ENCODE results near the gene XPO5. TPM values are rescaled to one million over a fixed set of nuclear protein-coding genes. Genes with fewer than 3 reads are reported as not detected.

Gene XPO5
- total and polyA plus RNA-seq, 2 of the 4 experiments (the other 2 are of a cell fraction) = 29.0 to 30.1 TPM

GRCh38 chr6:43499028-43499815 is 76.6 kb downstream of the XPO5 start:
- Histone ChIP-seq H3K9me3 (ENCODE audit: control insufficient read depth, insufficient read depth, low read length) (no peaks in the 10 kb centered on the region), H2BK5ac (ENCODE audit: low read depth, low read length, poor library complexity, severe bottlenecking) (no peak overlapping the region), H2BK20ac (ENCODE audit: low read depth, low read length) (no peak overlapping the region), H3K9ac (ENCODE audit: low read depth, low read length) (no peak overlapping the region), H3K27ac (ENCODE audit: insufficient read depth, low read length) (no peak overlapping the region), H4K8ac (ENCODE audit: low read depth in 2 of 2, low read length in 2 of 2) (no peak overlapping the region), H4K91ac (ENCODE audit: insufficient read depth, low read depth, low read length) (no peak overlapping the region), H2AFZ (replicated peaks; ENCODE audit: low read length, poor library complexity) (no peak overlapping the region), H3K4me3 (ENCODE audit: insufficient read depth, low read depth, low read length) (no peak overlapping the region), H3K79me1 (ENCODE audit: low read depth in 1 of 2, low read length in 2 of 2) (peaks cover 16 to 34% of the 10 kb centered on the region in 2 experiments), H3K27me3 (ENCODE audit: control insufficient read depth, insufficient read depth, low read length) (no peaks in the 10 kb centered on the region), H2BK120ac (ENCODE audit: low read depth, low read length) (no peak overlapping the region), H3K56ac (ENCODE audit: extremely low read depth, insufficient read depth, low read length) (no peak overlapping the region), H3K23ac (ENCODE audit: low read depth, low read length) (no peak overlapping the region), H3K9me1 (ENCODE audit: insufficient read depth, low read length) (peaks cover 14% of the 10 kb centered on the region), H3K4me1 (ENCODE audit: control insufficient read depth, insufficient read depth, low read length) (peaks cover 29% of the 10 kb centered on the region), H3K36me3 (ENCODE audit: control insufficient read depth, insufficient read depth, low read length) (peaks cover 48% of the 10 kb centered on the region), H2AK9ac (replicated peaks; ENCODE audit: low read depth, low read length, poor library complexity) (no peak overlapping the region), H2BK15ac (ENCODE audit: low read depth, low read length) (no peak overlapping the region), H3K4me2 (ENCODE audit: low read depth, low read length) (no peak overlapping the region), H4K20me1 (ENCODE audit: insufficient read depth, low read length) (peaks cover 11% of the 10 kb centered on the region; the same call in 1 of the 2 replicates), H3K14ac (replicated peaks; ENCODE audit: low read depth, low read length) (no peak overlapping the region), H2AK5ac (ENCODE audit: low read depth, low read length) (no peak overlapping the region), H4K5ac (ENCODE audit: low read depth, low read length) (no peak overlapping the region), H3K4ac (ENCODE audit: low read depth, low read length) (no peak overlapping the region), H3K18ac (ENCODE audit: low read depth, low read length) (no peak overlapping the region)
- intact Hi-C loops (cut with micrococcal nuclease) = loop anchor here (5.0 kb wide), 1 partner anchor 132 kb away; the partner anchor contains the start of gene ZNF318
- ChIA-PET POLR2A (ENCODE audit: unreplicated experiment) (no interaction called here), CTCF (no interaction called here)
- dilution Hi-C loops (cut with HindIII; ENCODE audit: low sequenced_read_pairs, unreplicated experiment) = no loop called here
- no peak for ATAC-seq (ENCODE audit: low read depth)
- WGBS, 2 experiments (ENCODE audit: extremely low coverage in 2 of 2, insufficient read length in 1 of 2) = 98% methylated on average over 7 of the region's 12 CpGs; no CpG with 5 or more reads in 1 of the 2 experiments
- no TSS peak for BruUV-seq (replicated peaks)
- no peak for DNase-seq
- in situ Hi-C loops (cut with MboI; ENCODE audit: low sequenced_read_pairs) = loop anchor here (5.0 to 10.0 kb wide), 2 partner anchors 37 to 54 kb away; no protein-coding TSS in a partner anchor
- no peak for TF ChIP-seq SMC3 (IDR thresholded peaks at IDR 0.05; ENCODE audit: low read depth, low read length)
- TF ChIP-seq MAFK (IDR thresholded peaks at IDR 0.05; ENCODE audit: low read depth, low read length) = no peak
- TF ChIP-seq RAD21 (IDR thresholded peaks at IDR 0.05; ENCODE audit: low read length) = no peak
- no peak for TF ChIP-seq USF2 (IDR thresholded peaks at IDR 0.05; ENCODE audit: low read depth, low read length)
- TF ChIP-seq NFE2L2 (IDR thresholded peaks at IDR 0.05; ENCODE audit: low read depth, low read length) = no peak
- no peak for TF ChIP-seq CHD1 (IDR thresholded peaks at IDR 0.05; ENCODE audit: low read depth, low read length)
- TF ChIP-seq ELK1 (IDR thresholded peaks at IDR 0.05; ENCODE audit: borderline replicate concordance, low read depth, low read length) = no peak
- no peak for TF ChIP-seq MXI1 (IDR thresholded peaks at IDR 0.05; ENCODE audit: borderline replicate concordance, low read depth, low read length)
- TF ChIP-seq FOS (IDR thresholded peaks at IDR 0.05; ENCODE audit: low read depth, low read length) = no peak
- no peak for TF ChIP-seq POLR2A (IDR thresholded peaks at IDR 0.05; ENCODE audit: low read depth, low read length)
- TF ChIP-seq CEBPB (IDR thresholded peaks at IDR 0.05; ENCODE audit: low read depth, low read length) = no peak
- TF ChIP-seq BHLHE40 (IDR thresholded peaks at IDR 0.05; ENCODE audit: low read depth, low read length) = no peak
- no peak for TF ChIP-seq RCOR1 (IDR thresholded peaks at IDR 0.05; ENCODE audit: insufficient replicate concordance, low read length)
- TF ChIP-seq RFX5 (IDR thresholded peaks at IDR 0.05; ENCODE audit: low read depth, low read length) = no peak
- TF ChIP-seq MAZ (IDR thresholded peaks at IDR 0.05; ENCODE audit: borderline replicate concordance, low read depth, low read length) = no peak
